ENCODE results near the gene MARK1. TPM values are rescaled to one million over a fixed set of nuclear protein-coding genes. Genes with fewer than 3 reads are reported as not detected.

Gene MARK1
- total and polyA plus RNA-seq, 2 of the 13 experiments (the other 11 are each of a cell fraction or from before 2014, with no cell fraction given): not detected

GRCh38 chr1:220500372-220500771 lies 27.6 kb upstream of the MARK1 start (continued):
- TF ChIP-seq ZNF816 (CRISPR knock-in tag; IDR thresholded peaks at IDR 0.05; ENCODE audit: borderline replicate concordance): no peak

GRCh38 chr1:220504329-220504728 lies 23.6 kb upstream of the MARK1 start:
- DNase-seq (ENCODE audit: low spot score) (no peak), ATAC-seq (no peak), FAIRE-seq (no peak)
- H3K4me2 ChIP-seq (ENCODE audit: low read depth, low read length): no peak overlapping the region
- H4K20me1 ChIP-seq (ENCODE audit: insufficient read depth, low read length): no peaks in the 10 kb centered on the region
- 2% methylated on average over 5 of the region's 5 CpGs for WGBS (ENCODE audit: low lambda C conversion rate)
- no peaks in the 10 kb centered on the region for H3K9me3 ChIP-seq (ENCODE audit: low read length)
- H3K36me3 ChIP-seq (replicated peaks in 1 of 2; ENCODE audit: control insufficient read depth in 1 of 2, insufficient read depth in 2 of 2, low read length in 2 of 2): no peaks in the 10 kb centered on the region
- in situ Hi-C loops (cut with HindIII; ENCODE audit: extremely low pct_ligation_motif_present, low pct_unique_long_range_greater_than_20kb): no loop called here
- ChIA-PET POLR2A (no interaction called here), CTCF (ENCODE audit: low intra/inter-chr PET ratio, low total read pairs) (no interaction called here)
- H3K27ac ChIP-seq (ENCODE audit: extremely low read length, insufficient read depth, low read length): no peak overlapping the region
- H3K27me3 ChIP-seq (ENCODE audit: control insufficient read depth in 1 of 2, insufficient read depth in 2 of 2, low read length in 2 of 2): peaks cover 0 to 18% of the 10 kb centered on the region in 2 experiments; a peak in 2 of 5 replicates
- H2AFZ ChIP-seq (ENCODE audit: low read length): no peak overlapping the region
- no peak for TF ChIP-seq CBX5 (CRISPR knock-in tag; IDR thresholded peaks at IDR 0.05; ENCODE audit: borderline replicate concordance)
- no peak for TF ChIP-seq TRIM24 (CRISPR knock-in tag; IDR thresholded peaks at IDR 0.05)
- no peak overlapping the region for H3K9ac ChIP-seq (ENCODE audit: insufficient read depth, low read depth, low read length)
- no peaks in the 10 kb centered on the region for H3K79me2 ChIP-seq (ENCODE audit: insufficient read depth, low read length)
- BruUV-seq (replicated peaks): no TSS peak
- H3K4me3 ChIP-seq (replicated peaks in 1 of 3; ENCODE audit: insufficient read depth in 1 of 3, low read depth in 2 of 3, low read length in 3 of 3): no peak overlapping the region
- H3K4me1 ChIP-seq (ENCODE audit: insufficient read depth, low read length): peaks cover 7% of the 10 kb centered on the region
- intact Hi-C loops (cut with micrococcal nuclease; ENCODE audit: unreplicated experiment): no loop called here

- no peaks in the 10 kb centered on the region for H3K36me3 ChIP-seq (replicated peaks in 1 of 2; ENCODE audit: control insufficient read depth in 1 of 2, insufficient read depth in 2 of 2, low read length in 2 of 2)
- H3K27ac ChIP-seq (ENCODE audit: extremely low read length, insufficient read depth, low read length): no peak overlapping the region
- no peaks in the 10 kb centered on the region for H3K79me2 ChIP-seq (ENCODE audit: insufficient read depth, low read length)
- peaks cover 7% of the 10 kb centered on the region for H3K4me1 ChIP-seq (ENCODE audit: insufficient read depth, low read length)
- no peak overlapping the region for H3K4me2 ChIP-seq (ENCODE audit: low read depth, low read length)
- no peak for TF ChIP-seq SIN3A (IDR thresholded peaks at IDR 0.05; ENCODE audit: borderline replicate concordance, low read depth, low read length)
- no peak for TF ChIP-seq KDM5A (IDR thresholded peaks at IDR 0.05; ENCODE audit: borderline replicate concordance, low read length)
- no peak for TF ChIP-seq TARDBP (CRISPR knock-in tag; IDR thresholded peaks at IDR 0.05)
- TF ChIP-seq AGO1 (IDR thresholded peaks at IDR 0.05; ENCODE audit: low read depth, low read length, poor library complexity, severe bottlenecking): no peak
- TF ChIP-seq SYNCRIP (IDR thresholded peaks at IDR 0.05; ENCODE audit: insufficient read depth, low read depth, low read length): no peak
- TF ChIP-seq ZSCAN20 (CRISPR knock-in tag; IDR thresholded peaks at IDR 0.05; ENCODE audit: borderline replicate concordance): no peak
- TF ChIP-seq CENPX (CRISPR knock-in tag; IDR thresholded peaks at IDR 0.05): no peak
- TF ChIP-seq ISX (CRISPR knock-in tag; conservative IDR thresholded peaks at IDR 0.05): no peak
- TF ChIP-seq IRF2 (CRISPR knock-in tag; IDR thresholded peaks at IDR 0.05): no peak
- TF ChIP-seq, protein P1, sequence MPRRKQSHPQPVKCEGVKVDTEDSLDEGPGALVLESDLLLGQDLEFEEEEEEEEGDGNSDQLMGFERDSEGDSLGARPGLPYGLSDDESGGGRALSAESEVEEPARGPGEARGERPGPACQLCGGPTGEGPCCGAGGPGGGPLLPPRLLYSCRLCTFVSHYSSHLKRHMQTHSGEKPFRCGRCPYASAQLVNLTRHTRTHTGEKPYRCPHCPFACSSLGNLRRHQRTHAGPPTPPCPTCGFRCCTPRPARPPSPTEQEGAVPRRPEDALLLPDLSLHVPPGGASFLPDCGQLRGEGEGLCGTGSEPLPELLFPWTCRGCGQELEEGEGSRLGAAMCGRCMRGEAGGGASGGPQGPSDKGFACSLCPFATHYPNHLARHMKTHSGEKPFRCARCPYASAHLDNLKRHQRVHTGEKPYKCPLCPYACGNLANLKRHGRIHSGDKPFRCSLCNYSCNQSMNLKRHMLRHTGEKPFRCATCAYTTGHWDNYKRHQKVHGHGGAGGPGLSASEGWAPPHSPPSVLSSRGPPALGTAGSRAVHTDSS (CRISPR knock-in tag; conservative IDR thresholded peaks at IDR 0.05): no peak
- no peak for TF ChIP-seq CHCHD3 (CRISPR knock-in tag; IDR thresholded peaks at IDR 0.05)
- no peak for TF ChIP-seq ZBTB46 (CRISPR knock-in tag; IDR thresholded peaks at IDR 0.05; ENCODE audit: borderline replicate concordance)
- H3K27me3 ChIP-seq (ENCODE audit: control insufficient read depth in 1 of 2, insufficient read depth in 2 of 2, low read length in 2 of 2): peaks cover 0 to 18% of the 10 kb centered on the region in 2 experiments; a peak in 2 of 5 replicates
- no peak overlapping the region for H3K9ac ChIP-seq (ENCODE audit: insufficient read depth, low read depth, low read length)
- FAIRE-seq (no peak), ATAC-seq (no peak), DNase-seq (ENCODE audit: low spot score) (no peak)
- no peaks in the 10 kb centered on the region for H3K9me3 ChIP-seq (ENCODE audit: low read length)
- no TSS peak for BruUV-seq (replicated peaks)
- in situ Hi-C loops (cut with HindIII; ENCODE audit: extremely low pct_ligation_motif_present, low pct_unique_long_range_greater_than_20kb) (no loop called here), intact Hi-C loops (cut with micrococcal nuclease; ENCODE audit: unreplicated experiment) (no loop called here)
- WGBS (ENCODE audit: low lambda C conversion rate): 3% methylated on average over 5 of the region's 5 CpGs
- POLR2A ChIA-PET: no interaction called here
- CTCF ChIA-PET (ENCODE audit: low intra/inter-chr PET ratio, low total read pairs): no interaction called here
- no peak overlapping the region for H2AFZ ChIP-seq (ENCODE audit: low read length)
- no peak overlapping the region for H3K4me3 ChIP-seq (replicated peaks in 1 of 3; ENCODE audit: insufficient read depth in 1 of 3, low read depth in 2 of 3, low read length in 3 of 3)
- H4K20me1 ChIP-seq (ENCODE audit: insufficient read depth, low read length): no peaks in the 10 kb centered on the region
These were observed 20.9 kb upstream of the MARK1 start for GRCh38 chr1:220507085-220507484.
